Keratinocyte (primary cell): Measurements from ENCODE around the gene APPL2.

Experiments
- EZH2 ChIP-seq: IDR thresholded peaks from one replicate; pipeline ENCODE4 v1.6.1; 2012; ENCODE audit warnings: inconsistent platforms, mild to moderate bottlenecking, low read length, moderate library complexity
- TF ChIP-seq, protein P1 (sequence below), 3 experiments: IDR thresholded peaks in 1 of 3; conservative IDR thresholded peaks in 1 of 3; optimal IDR thresholded peaks in 1 of 3; 2 replicates in 2 of 3; 3 replicates in 1 of 3; pipeline versions ENCODE3 to v1.5.1; 2011; ENCODE audit warnings: low read length in 3 of 3, mild to moderate bottlenecking in 3 of 3, moderate library complexity in 2 of 3, control low read depth in 1 of 3, inconsistent platforms in 1 of 3; ENCODE audit not compliant: insufficient read depth in 2 of 3; ENCODE audit errors: extremely low read depth in 1 of 3

GRCh38 chr12:105166736-105167135, 69.2 kb downstream of the APPL2 start:
- TF ChIP-seq EZH2, result no peak
- TF ChIP-seq, protein P1, sequence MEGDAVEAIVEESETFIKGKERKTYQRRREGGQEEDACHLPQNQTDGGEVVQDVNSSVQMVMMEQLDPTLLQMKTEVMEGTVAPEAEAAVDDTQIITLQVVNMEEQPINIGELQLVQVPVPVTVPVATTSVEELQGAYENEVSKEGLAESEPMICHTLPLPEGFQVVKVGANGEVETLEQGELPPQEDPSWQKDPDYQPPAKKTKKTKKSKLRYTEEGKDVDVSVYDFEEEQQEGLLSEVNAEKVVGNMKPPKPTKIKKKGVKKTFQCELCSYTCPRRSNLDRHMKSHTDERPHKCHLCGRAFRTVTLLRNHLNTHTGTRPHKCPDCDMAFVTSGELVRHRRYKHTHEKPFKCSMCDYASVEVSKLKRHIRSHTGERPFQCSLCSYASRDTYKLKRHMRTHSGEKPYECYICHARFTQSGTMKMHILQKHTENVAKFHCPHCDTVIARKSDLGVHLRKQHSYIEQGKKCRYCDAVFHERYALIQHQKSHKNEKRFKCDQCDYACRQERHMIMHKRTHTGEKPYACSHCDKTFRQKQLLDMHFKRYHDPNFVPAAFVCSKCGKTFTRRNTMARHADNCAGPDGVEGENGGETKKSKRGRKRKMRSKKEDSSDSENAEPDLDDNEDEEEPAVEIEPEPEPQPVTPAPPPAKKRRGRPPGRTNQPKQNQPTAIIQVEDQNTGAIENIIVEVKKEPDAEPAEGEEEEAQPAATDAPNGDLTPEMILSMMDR (optimal IDR thresholded peaks at IDR 0.05 in 1 of 3, IDR thresholded peaks at IDR 0.05 in 1 of 3, conservative IDR thresholded peaks at IDR 0.05 in 1 of 3; ENCODE audit: extremely low read depth in 1 of 3, insufficient read depth in 2 of 3, low read length in 3 of 3), result no peak
